GM10266 (cell line): Measurements from ENCODE around the gene ZMYND19.

Source experiments
- DNase-seq: peaks from one replicate; pipeline ENCODE4 v3.0.0; 2012; ENCODE audit errors: extremely low spot score
- TF ChIP-seq, protein P1 (sequence below): IDR thresholded peaks from 2 replicates; pipeline ENCODE4 v1.5.1; 2012; ENCODE audit warnings: mild to moderate bottlenecking, low read depth; ENCODE audit not compliant: control insufficient read depth, insufficient read depth; ENCODE audit errors: missing control alignments

The ZMYND19 gene

DNA sequence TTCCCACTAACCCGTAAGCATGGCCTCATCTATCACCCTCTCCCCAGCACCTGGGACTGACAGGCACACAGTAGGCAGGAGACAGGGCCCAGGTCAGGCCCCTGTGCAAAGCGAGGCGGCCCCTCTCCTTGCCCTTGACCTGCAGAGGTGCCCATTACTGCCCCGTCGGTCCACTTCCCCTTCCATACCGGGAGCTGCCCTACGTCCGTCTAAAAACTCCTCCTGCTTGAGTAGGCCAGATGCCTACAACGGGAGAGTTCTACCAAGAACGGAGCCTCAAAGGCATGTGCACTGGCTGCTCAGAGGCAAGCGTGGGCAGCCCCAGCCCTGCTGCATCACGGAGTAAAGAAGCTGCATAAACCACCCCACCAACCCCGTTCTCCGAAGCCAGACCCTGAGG lies 7.0 kb downstream of the ZMYND19 start:
- TF ChIP-seq, protein P1, sequence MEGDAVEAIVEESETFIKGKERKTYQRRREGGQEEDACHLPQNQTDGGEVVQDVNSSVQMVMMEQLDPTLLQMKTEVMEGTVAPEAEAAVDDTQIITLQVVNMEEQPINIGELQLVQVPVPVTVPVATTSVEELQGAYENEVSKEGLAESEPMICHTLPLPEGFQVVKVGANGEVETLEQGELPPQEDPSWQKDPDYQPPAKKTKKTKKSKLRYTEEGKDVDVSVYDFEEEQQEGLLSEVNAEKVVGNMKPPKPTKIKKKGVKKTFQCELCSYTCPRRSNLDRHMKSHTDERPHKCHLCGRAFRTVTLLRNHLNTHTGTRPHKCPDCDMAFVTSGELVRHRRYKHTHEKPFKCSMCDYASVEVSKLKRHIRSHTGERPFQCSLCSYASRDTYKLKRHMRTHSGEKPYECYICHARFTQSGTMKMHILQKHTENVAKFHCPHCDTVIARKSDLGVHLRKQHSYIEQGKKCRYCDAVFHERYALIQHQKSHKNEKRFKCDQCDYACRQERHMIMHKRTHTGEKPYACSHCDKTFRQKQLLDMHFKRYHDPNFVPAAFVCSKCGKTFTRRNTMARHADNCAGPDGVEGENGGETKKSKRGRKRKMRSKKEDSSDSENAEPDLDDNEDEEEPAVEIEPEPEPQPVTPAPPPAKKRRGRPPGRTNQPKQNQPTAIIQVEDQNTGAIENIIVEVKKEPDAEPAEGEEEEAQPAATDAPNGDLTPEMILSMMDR = no peak
- DNase-seq = no peak

DNA sequence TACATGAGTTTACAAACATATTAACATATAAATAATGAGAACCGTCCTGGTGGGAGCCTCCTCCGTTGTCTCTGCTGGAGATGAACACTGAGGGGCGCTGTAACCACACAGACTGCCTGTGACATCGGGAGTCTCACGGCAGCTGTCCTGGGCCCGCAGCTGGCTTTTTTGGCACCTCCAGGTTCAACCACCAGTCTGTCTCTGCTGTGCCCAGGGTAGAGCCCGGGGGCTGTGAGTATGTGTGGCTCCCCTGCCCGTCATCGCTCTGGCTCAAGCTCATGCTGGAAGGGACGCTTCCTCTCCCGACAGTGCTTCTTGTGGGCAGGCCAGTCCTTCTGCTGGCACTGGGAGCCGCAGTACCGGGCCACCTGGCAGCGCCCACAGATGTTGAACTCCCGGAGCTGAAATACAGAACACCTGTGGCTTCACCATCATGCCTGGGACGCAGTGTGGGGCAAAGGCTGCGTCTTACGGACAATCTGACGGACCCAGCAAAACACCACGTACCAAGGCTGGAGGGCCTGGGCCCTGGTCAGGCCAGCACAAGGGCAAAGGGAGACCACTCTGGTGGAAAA lies 7.9 kb downstream of the ZMYND19 start:
- DNase-seq = no peak

DNA sequence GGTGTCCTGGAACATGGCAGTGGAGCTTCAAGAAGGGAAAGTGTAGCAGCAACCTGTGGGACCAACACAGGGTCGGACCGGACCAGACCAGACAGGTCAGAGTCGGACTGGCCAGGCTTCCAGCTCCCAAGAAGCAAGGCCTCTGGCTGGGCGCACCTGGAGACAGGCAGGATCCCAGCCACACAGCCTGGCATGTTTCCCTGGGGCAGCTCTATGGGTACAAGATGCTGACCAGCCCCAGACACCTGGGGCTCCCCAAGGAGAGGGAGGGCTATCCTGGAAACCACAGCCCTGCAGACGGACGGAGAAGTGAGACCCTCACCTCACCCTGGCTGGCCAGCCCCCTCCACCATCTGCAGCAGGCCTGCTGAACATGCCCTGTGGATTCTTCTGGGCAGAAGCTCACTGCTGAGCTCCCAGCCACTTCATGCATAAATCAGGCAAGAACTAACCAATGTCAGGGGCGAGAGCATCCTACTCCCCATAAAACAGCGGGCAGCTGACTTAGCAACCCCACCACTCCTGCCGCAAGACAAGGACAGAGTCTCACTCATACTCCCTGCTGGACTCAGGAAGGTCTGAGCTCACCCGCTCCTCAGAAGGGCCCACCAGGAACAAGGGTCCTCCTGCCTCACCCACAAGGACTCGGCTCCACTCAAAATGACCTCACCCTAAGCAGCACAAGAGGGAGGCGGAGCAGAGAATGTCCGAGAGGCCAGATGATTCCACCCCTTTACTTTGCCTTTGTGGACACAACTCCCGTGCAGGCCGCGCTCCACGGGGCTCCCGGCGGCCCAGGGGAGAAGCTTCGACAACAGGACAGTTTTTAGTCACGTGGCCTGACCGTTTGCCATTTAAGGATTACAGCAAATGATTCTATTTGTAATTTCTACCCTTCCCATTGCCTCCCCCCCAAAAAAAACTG lies 8.7 kb downstream of the ZMYND19 start:
- TF ChIP-seq, protein P1 = no peak

More for the DNA sequence above, 7.9 kb downstream of the ZMYND19 start:
- TF ChIP-seq, protein P1 = no peak

DNA sequence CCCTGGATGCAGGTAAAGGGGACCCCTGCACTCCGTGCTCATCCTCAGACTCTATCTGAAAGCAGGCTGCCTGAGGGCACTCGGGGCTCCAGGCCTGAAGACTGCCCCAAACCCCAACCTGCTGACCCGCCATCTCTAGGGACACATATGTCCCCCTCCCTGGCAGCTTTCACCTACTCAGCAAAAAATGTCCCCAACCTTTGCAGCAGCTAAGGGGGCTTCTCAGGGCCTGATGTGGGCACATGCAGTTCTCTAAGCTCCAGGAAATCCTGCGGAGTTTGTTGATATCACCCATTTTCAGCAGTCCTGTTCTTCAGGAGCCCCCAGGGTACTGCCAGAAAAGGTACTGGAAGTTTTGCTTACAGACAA lies 9.4 kb downstream of the ZMYND19 start:
- TF ChIP-seq, protein P1 = no peak
- DNase-seq = no peak

More for the DNA sequence above, 8.7 kb downstream of the ZMYND19 start:
- DNase-seq = no peak

DNA sequence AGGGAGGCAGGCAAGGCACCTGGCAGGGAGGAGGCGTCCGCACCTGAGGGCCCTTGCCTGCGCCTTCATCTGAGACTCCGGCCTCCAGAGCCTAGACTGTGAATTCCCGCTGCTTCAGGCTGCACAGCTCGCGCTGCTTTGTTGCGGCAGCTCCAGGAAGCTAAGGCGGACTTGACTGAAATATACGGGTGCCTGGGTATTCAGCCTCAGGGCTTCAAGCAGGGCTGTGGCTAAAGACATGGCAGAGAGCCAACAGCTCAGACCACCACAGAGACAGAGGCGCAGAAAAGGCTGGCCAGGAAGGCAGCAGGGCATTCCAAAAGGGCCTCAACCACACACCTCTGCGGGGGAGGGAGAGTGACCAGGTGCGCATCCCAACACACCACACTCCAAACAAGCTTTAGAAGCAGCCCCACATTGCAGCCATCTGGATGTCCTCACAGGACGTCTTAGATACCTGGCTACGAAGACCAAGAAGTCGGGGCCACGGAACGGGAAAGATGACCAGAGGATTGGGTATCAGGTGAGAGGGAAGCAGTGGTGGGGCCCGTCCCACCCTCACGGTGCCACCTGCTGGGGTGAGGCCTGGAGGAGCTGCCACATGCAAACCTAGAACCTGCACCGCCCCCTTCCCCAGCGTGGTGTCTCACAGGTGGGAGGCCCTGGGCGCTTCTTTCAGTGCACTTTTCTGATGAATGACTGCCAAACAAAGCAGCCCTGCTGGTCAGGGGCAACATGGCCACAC lies 9.9 kb downstream of the ZMYND19 start:
- no peak for DNase-seq
- TF ChIP-seq, protein P1 = no peak

DNA sequence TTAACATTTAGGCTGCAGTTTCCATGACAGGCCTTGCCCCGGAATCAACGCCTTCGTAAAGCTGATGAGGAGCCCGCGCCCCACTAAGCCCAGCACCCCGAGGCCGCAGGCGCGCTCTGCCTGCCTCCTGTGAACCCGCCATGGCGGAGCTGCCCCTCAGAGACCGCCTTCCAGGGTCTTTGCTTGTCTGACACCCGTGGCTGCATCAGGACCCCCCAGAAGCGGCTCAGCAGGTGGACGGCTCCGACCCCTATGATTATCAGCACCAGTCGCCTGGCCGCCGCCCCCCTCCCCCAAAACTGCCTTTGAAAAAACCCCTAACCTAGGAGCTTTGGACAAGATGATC lies 11.1 kb downstream of the ZMYND19 start:
- TF ChIP-seq, protein P1 = no peak
- DNase-seq = no peak
